ENCODE data around the gene EHBP1L1.
A peak's percentile ranks its signal among the peaks of the same experiment; 100 is the strongest.

Gene EHBP1L1

DNA sequence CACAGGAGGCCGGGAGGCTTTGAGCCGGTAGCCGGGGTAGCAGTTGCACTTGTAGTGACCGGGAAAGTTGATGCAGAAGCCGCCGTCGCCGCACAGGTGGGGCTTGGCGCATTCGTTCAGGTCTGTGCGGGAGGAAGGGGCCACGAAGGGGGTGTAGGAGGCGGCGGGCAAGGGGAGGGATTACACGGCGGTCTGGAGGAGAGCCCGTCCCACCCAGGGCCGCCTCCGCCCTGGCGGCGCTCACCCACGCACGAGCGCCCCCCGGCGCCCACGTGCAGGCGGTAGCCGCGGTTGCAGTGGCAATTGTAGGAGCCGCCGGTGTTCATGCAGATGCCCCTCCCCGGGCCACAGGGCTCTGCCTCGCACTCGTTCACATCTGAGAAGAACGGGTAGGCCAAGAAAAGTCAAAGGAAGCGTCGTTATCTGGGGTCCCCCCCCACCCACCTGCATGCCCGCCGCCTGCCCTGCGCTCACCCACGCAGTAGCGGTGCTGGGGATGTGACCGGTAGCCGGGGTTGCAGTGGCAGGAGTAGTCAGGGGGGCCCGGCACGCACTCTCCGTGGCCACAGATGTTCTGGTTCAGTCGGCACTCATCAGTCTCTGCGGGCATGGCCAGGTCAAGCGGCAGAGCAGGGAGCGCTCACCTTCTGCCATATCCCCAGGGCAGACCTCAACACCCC lies 28.3 kb upstream of the EHBP1L1 start:
- H3K27me3 ChIP-seq (ENCODE audit: control insufficient read depth, insufficient read depth, low read length), result peaks cover 54% of the 10 kb centered on the region
- H3K9me3 ChIP-seq (ENCODE audit: control insufficient read depth, insufficient read depth, low read length), result no peaks in the 10 kb centered on the region
- H3K4me3 ChIP-seq (ENCODE audit: low read depth, low read length), result no peak overlapping the region
- H3K27ac ChIP-seq (ENCODE audit: low read depth, low read length), result no peak overlapping the region
- no peaks in the 10 kb centered on the region for H3K36me3 ChIP-seq (ENCODE audit: control insufficient read depth, insufficient read depth, low read length)
- 0 out of 2 replicates have a peak, but pooled peaks cover 2% of the 10 kb centered on the region for H3K4me1 ChIP-seq (ENCODE audit: control insufficient read depth, insufficient read depth, low read length)
- H3K9ac ChIP-seq (ENCODE audit: low read depth, low read length), result no peak overlapping the region

GRCh38 chr11:65548395-65548794 lies 27.5 kb upstream of the EHBP1L1 start:
- 0 out of 2 replicates have a peak, but pooled peaks cover 2% of the 10 kb centered on the region for H3K4me1 ChIP-seq (ENCODE audit: control insufficient read depth, insufficient read depth, low read length)
- H3K9me3 ChIP-seq (ENCODE audit: control insufficient read depth, insufficient read depth, low read length), result no peaks in the 10 kb centered on the region
- H3K36me3 ChIP-seq (ENCODE audit: control insufficient read depth, insufficient read depth, low read length), result no peaks in the 10 kb centered on the region
- peaks cover 54% of the 10 kb centered on the region for H3K27me3 ChIP-seq (ENCODE audit: control insufficient read depth, insufficient read depth, low read length)
- no peak overlapping the region for H3K27ac ChIP-seq (ENCODE audit: low read depth, low read length)
- H3K4me3 ChIP-seq (ENCODE audit: low read depth, low read length), result no peak overlapping the region
- no peak overlapping the region for H3K9ac ChIP-seq (ENCODE audit: low read depth, low read length)

DNA sequence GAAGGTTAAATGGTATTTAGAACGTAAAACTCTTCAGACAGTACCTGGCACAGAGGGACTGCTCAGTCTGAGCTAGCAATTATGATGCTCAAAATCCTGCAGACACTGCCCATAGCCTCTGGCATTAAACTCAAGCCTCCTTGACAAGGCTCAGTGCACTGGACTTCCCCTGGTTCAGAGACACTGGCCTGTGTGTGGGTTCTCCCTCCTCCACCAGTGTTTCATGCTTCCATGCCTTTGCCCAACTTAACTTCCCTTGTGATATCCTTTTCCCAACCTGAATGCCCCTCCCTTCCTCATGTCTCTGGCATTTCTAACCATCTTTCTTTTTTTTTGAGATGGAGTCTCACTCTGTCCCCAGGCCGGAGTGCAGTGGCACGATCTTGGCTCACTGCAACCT lies 26.8 kb upstream of the EHBP1L1 start:
- H3K27me3 ChIP-seq (ENCODE audit: control insufficient read depth, insufficient read depth, low read length), result peaks cover 55% of the 10 kb centered on the region
- no peaks in the 10 kb centered on the region for H3K36me3 ChIP-seq (ENCODE audit: control insufficient read depth, insufficient read depth, low read length)
- no peak overlapping the region for H3K9ac ChIP-seq (ENCODE audit: low read depth, low read length)
- H3K9me3 ChIP-seq (ENCODE audit: control insufficient read depth, insufficient read depth, low read length), result no peaks in the 10 kb centered on the region
- peaks cover 4% of the 10 kb centered on the region; the same call in 1 of the 2 replicates for H3K4me1 ChIP-seq (ENCODE audit: control insufficient read depth, insufficient read depth, low read length)
- no peak overlapping the region for H3K4me3 ChIP-seq (ENCODE audit: low read depth, low read length)
- no peak overlapping the region for H3K27ac ChIP-seq (ENCODE audit: low read depth, low read length)

DNA sequence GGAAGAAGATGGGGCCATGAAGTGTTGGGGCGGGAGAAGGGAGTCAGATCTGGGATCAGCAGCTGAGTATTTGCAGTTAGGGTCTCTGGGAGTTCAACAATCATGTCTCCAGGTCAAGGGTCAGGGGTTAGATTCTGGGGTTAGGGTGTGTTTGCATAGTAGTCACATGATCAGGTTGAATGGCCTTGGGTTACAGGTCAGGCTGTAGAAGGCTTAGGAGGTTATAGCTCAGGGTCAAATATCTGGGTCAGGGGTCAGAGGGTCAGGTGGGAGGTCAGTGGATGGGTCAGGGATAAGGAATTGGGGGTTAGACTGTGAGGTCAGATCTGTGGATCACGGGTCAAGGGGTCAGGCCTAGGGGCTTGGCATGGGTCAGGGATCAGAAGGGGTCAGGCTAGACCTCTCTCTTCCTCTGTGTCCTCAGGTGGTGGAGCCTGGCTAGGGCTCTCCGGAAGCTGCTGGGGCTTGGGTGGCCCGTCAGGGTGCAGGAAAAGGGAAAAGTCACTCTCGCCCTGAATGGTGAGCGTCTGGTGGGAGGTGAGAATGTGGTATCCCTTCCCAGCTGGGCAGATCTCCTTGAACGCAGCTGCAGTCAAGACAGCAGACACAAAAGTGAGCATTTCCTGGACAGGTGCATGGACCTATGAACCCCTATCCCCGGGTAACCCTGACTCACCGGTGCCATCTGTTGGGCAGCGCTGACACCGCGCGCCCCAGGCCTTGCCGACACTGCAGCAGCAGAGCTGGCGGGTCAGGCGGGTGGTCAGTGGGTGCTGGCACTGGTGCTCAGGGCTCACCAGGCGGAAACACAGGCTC lies 24.1 kb upstream of the EHBP1L1 start:
- Histone ChIP-seq H3K9ac (ENCODE audit: low read depth, low read length) (no peak overlapping the region), H3K9me3 (ENCODE audit: control insufficient read depth, insufficient read depth, low read length) (no peaks in the 10 kb centered on the region), H3K4me1 (ENCODE audit: control insufficient read depth, insufficient read depth, low read length) (peaks cover 2% of the 10 kb centered on the region; the same call in 1 of the 2 replicates), H3K36me3 (ENCODE audit: control insufficient read depth, insufficient read depth, low read length) (no peaks in the 10 kb centered on the region), H3K27me3 (ENCODE audit: control insufficient read depth, insufficient read depth, low read length) (peaks cover 43% of the 10 kb centered on the region), H3K27ac (ENCODE audit: low read depth, low read length) (no peak overlapping the region), H3K4me3 (ENCODE audit: low read depth, low read length) (no peak overlapping the region)

DNA sequence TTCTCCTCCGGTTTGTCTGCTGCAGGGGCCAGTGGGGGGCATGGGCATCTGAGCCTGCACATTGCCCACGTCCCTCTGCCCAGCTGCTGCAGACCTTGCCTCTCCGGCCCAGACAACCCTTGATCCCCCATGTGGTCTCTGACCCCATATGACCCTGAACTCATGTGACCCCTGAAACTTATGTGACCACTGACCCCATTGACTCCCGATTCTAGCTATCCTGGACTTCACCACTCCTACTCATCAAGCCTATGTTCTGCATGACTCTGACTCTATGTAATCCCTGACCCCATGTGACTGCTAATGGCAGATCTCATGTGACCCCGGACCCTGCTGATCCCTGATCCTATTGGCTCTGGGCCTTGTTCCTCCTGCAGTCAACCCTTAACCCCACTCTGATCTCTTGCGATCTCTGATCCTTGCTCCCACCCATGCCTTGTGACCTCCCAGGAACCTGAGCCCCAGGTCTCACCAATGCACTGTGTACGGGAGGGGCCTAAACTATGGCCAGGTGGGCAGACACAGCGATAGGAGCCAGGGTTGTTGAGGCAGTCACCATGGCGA lies 23.4 kb upstream of the EHBP1L1 start:
- Histone ChIP-seq H3K4me1 (ENCODE audit: control insufficient read depth, insufficient read depth, low read length) (peaks cover 2% of the 10 kb centered on the region; the same call in 1 of the 2 replicates), H3K27me3 (ENCODE audit: control insufficient read depth, insufficient read depth, low read length) (peaks cover 44% of the 10 kb centered on the region), H3K9ac (ENCODE audit: low read depth, low read length) (no peak overlapping the region), H3K36me3 (ENCODE audit: control insufficient read depth, insufficient read depth, low read length) (no peaks in the 10 kb centered on the region), H3K9me3 (ENCODE audit: control insufficient read depth, insufficient read depth, low read length) (no peaks in the 10 kb centered on the region), H3K27ac (ENCODE audit: low read depth, low read length) (no peak overlapping the region), H3K4me3 (ENCODE audit: low read depth, low read length) (no peak overlapping the region)

GRCh38 chr11:65553301-65554001 lies 22.4 kb upstream of the EHBP1L1 start:
- Histone ChIP-seq H3K36me3 (ENCODE audit: control insufficient read depth, insufficient read depth, low read length) (no peaks in the 10 kb centered on the region), H3K4me3 (ENCODE audit: low read depth, low read length) (peak overlapping the region; percentile 53), H3K27me3 (ENCODE audit: control insufficient read depth, insufficient read depth, low read length) (peaks cover 35% of the 10 kb centered on the region), H3K4me1 (ENCODE audit: control insufficient read depth, insufficient read depth, low read length) (peaks cover 2% of the 10 kb centered on the region; the same call in 1 of the 2 replicates), H3K9me3 (ENCODE audit: control insufficient read depth, insufficient read depth, low read length) (no peaks in the 10 kb centered on the region), H3K9ac (ENCODE audit: low read depth, low read length) (no peak overlapping the region), H3K27ac (ENCODE audit: low read depth, low read length) (no peak overlapping the region)

- peaks cover 34% of the 10 kb centered on the region for H3K27me3 ChIP-seq (ENCODE audit: control insufficient read depth, insufficient read depth, low read length)
Measured at GRCh38 chr11:65554057-65554818, 21.6 kb upstream of the EHBP1L1 start.

GRCh38 chr11:65554842-65555430 lies 20.9 kb upstream of the EHBP1L1 start:
- no peak overlapping the region for H3K9ac ChIP-seq (ENCODE audit: low read depth, low read length)
- no peaks in the 10 kb centered on the region for H3K36me3 ChIP-seq (ENCODE audit: control insufficient read depth, insufficient read depth, low read length)
- no peaks in the 10 kb centered on the region for H3K9me3 ChIP-seq (ENCODE audit: control insufficient read depth, insufficient read depth, low read length)
- H3K27me3 ChIP-seq (ENCODE audit: control insufficient read depth, insufficient read depth, low read length), result peaks cover 41% of the 10 kb centered on the region
- H3K4me3 ChIP-seq (ENCODE audit: low read depth, low read length), result no peak overlapping the region
- peaks cover 14% of the 10 kb centered on the region; the same call in 1 of the 2 replicates for H3K4me1 ChIP-seq (ENCODE audit: control insufficient read depth, insufficient read depth, low read length)
- H3K27ac ChIP-seq (ENCODE audit: low read depth, low read length), result no peak overlapping the region

More at GRCh38 chr11:65554057-65554818, 21.6 kb upstream of the EHBP1L1 start:
- H3K27ac ChIP-seq (ENCODE audit: low read depth, low read length), result no peak overlapping the region
- peak overlapping the region; percentile 53 for H3K4me3 ChIP-seq (ENCODE audit: low read depth, low read length)
- H3K36me3 ChIP-seq (ENCODE audit: control insufficient read depth, insufficient read depth, low read length), result no peaks in the 10 kb centered on the region
- no peak overlapping the region for H3K9ac ChIP-seq (ENCODE audit: low read depth, low read length)
- H3K4me1 ChIP-seq (ENCODE audit: control insufficient read depth, insufficient read depth, low read length), result peaks cover 10% of the 10 kb centered on the region; the same call in 1 of the 2 replicates
- no peaks in the 10 kb centered on the region for H3K9me3 ChIP-seq (ENCODE audit: control insufficient read depth, insufficient read depth, low read length)

DNA sequence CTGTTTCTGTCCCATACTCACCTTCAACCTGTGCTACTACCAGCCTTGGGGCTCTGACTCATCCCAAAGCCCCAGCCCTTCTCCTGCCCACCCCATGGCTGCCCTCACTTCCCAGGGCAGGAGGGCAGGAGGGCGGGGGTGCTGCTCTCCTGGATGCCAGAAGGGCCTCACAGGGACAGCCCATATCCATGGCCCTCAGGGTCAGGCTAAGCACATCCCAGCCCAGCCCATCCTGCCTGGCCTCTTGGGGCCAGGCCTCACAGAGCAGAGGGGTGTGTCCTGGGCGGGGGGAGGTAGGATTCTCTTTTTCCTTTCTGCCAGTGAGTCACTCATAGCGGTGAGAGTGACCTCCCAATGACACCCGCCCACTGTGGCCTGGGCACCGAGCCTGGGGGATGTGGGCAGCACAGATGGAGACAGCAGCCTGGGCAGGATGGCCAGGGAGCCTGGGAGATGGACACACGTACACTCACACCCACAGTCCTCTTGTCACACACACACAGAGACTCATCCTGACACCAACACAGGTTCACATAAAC lies 20.1 kb upstream of the EHBP1L1 start:
- no peaks in the 10 kb centered on the region for H3K9me3 ChIP-seq (ENCODE audit: control insufficient read depth, insufficient read depth, low read length)
- peaks cover 47% of the 10 kb centered on the region for H3K27me3 ChIP-seq (ENCODE audit: control insufficient read depth, insufficient read depth, low read length)
- H3K9ac ChIP-seq (ENCODE audit: low read depth, low read length), result no peak overlapping the region
- no peaks in the 10 kb centered on the region for H3K36me3 ChIP-seq (ENCODE audit: control insufficient read depth, insufficient read depth, low read length)
- H3K4me1 ChIP-seq (ENCODE audit: control insufficient read depth, insufficient read depth, low read length), result peaks cover 21% of the 10 kb centered on the region
- H3K4me3 ChIP-seq (ENCODE audit: low read depth, low read length), result no peak overlapping the region
- no peak overlapping the region for H3K27ac ChIP-seq (ENCODE audit: low read depth, low read length)
